ENCODE results near the gene EFCAB3.
"Not testable (repeated sequence)": the region's sequence is repeated elsewhere in the genome, so short reads cannot be mapped to it uniquely, and the experiment has no call there.

EFCAB3 gene

DNA sequence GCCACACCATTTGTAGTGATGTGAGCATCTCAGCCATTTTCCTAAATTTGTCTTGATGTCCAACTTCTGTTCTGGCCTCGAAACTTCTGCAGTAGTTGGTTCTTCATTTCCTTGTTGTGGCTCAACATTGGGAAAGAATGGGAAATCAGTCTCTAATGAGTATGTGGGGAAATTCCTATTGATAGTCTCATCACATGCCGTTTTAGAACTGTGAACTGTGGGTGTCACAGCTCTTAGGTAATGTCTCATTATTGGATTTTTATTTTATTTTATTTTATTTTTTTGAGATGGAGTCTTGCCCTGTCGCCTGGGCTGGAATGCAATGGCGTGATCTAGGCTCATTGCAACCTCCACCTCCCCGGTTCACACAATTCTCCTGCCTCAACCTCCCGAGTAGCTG lies 60.8 kb downstream of the EFCAB3 start:
- not testable (repeated sequence) for DNase-seq (ENCODE audit: low spot score); H3K4me1 Mint-ChIP-seq (ENCODE audit: low read depth); H3K9me3 Mint-ChIP-seq; H3K27me3 Mint-ChIP-seq (ENCODE audit: low read depth); H3K27ac Mint-ChIP-seq; H3K4me3 Mint-ChIP-seq
- peaks cover 25% of the 10 kb centered on the region for H3K36me3 Mint-ChIP-seq (ENCODE audit: low read depth)

DNA sequence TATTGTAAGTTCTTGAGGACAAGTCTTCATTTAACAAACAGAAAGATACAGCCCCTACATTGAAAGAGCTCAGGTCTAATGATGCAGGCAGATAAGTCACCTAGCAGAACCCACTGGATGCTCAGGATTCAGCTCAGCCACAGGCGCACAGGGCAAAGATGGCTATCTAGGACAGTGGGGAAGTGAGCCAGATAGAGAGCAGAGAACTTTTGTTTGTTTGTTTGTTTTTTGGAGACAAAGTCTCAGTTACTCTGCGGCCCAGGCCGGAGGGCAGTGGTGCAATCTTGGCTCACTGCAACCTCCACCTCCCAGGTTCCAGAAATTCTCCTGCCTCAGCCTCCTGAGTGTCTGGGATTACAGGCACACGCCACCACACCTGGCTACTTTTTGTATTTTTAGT lies 63.7 kb downstream of the EFCAB3 start:
- H3K36me3 Mint-ChIP-seq (ENCODE audit: low read depth): peaks cover 34% of the 10 kb centered on the region

DNA sequence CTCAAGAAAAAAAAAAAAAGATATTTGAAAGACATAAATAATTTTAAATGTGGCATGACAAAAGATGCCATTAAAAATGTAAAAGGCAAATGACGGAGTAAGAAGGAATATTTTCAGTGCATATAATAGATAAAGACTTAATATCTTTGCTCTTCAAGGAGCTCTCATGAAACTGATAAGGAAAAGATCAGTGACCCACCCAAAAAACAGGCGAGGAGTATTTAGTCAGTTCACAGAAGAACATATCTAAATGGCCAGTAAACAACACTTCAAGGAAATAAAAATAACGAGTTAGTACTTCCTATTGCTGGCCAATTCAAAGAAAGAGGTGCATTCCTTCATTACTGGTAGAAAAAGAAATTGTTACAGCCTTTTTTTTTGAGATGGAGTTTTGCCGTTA lies 65.4 kb downstream of the EFCAB3 start:
- H3K27ac Mint-ChIP-seq; H3K9me3 Mint-ChIP-seq; H3K4me1 Mint-ChIP-seq (ENCODE audit: low read depth); H3K4me3 Mint-ChIP-seq; H3K27me3 Mint-ChIP-seq (ENCODE audit: low read depth); DNase-seq (ENCODE audit: low spot score): not testable (repeated sequence)
- H3K36me3 Mint-ChIP-seq (ENCODE audit: low read depth): peaks cover 29% of the 10 kb centered on the region

More for the DNA sequence above, 63.7 kb downstream of the EFCAB3 start:
- H3K27ac Mint-ChIP-seq: no peak overlapping the region
- H3K4me3 Mint-ChIP-seq: no peak overlapping the region
- H3K9me3 Mint-ChIP-seq: no peaks in the 10 kb centered on the region
- H3K27me3 Mint-ChIP-seq (ENCODE audit: low read depth): no peaks in the 10 kb centered on the region
- no peaks in the 10 kb centered on the region for H3K4me1 Mint-ChIP-seq (ENCODE audit: low read depth)
- DNase-seq (ENCODE audit: low spot score): no peak

DNA sequence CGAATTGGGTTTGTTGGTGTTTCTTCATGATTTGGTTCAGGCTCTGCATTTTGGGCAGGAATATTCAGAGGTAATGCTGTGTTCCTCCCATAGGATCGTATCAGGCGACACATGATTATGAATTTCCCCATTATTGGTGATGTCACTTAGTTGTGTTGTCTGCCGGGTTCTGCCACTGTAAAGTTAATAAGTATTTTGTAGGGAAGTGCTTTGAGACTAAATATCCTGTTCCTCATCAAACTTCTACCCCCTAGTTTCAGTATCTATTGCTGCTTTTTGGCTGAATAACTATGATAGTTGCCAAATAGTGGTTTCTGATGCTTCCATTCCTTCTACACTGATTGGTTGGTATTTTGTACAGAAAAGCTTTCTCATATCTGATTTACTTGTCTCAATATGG lies 71.8 kb downstream of the EFCAB3 start:
- DNase-seq (ENCODE audit: low spot score); H3K27me3 Mint-ChIP-seq (ENCODE audit: low read depth); H3K4me1 Mint-ChIP-seq (ENCODE audit: low read depth); H3K27ac Mint-ChIP-seq; H3K9me3 Mint-ChIP-seq; H3K4me3 Mint-ChIP-seq: not testable (repeated sequence)
- peaks cover 14% of the 10 kb centered on the region for H3K36me3 Mint-ChIP-seq (ENCODE audit: low read depth)

DNA sequence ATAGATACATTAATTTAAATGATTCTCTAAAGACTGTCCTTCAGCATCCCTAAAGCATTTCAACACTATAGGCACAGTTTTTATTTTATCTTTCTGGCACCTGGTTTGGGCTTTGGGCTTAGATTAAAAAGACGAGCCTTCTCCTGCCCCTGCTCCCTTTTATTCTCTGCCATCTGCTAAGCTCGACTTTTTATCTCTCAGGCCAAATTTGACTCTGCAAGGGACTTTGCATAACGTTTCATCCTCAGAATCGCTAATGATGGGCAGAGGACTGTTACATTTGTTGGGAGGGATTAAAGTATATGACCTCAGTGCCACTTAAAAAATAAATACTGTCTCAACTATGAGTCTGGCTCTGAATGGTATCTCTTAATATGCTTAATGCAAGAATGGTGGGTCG lies 72.7 kb downstream of the EFCAB3 start:
- H3K4me3 Mint-ChIP-seq; H3K9me3 Mint-ChIP-seq; DNase-seq (ENCODE audit: low spot score); H3K27me3 Mint-ChIP-seq (ENCODE audit: low read depth); H3K36me3 Mint-ChIP-seq (ENCODE audit: low read depth); H3K27ac Mint-ChIP-seq; H3K4me1 Mint-ChIP-seq (ENCODE audit: low read depth): not testable (repeated sequence)

DNA sequence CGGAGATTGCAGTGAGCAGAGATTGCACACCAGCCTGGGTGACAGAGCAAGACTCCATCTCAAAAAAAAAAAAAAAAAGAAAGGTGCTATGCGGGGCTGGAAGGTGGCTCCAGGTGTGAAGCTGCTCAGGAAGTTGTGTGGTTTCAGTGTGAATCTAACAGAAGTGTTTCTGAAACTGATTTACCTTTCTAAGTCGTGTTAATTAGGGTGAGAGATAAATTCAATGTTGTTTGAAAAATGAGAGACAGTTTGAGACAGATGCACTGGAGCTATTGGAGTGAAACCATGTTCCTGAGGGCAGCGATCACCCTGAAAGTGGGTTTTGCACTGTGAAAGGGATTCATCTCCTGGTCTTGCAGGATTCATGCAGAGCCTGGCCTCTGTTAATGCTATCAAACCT lies 73.3 kb downstream of the EFCAB3 start:
- not testable (repeated sequence) for H3K4me3 Mint-ChIP-seq; H3K27me3 Mint-ChIP-seq (ENCODE audit: low read depth); H3K36me3 Mint-ChIP-seq (ENCODE audit: low read depth); DNase-seq (ENCODE audit: low spot score); H3K9me3 Mint-ChIP-seq
- Mint-ChIP-seq H3K4me1 (ENCODE audit: low read depth) (peaks cover 10% of the 10 kb centered on the region), H3K27ac (peak overlapping the region; percentile 15)

DNA sequence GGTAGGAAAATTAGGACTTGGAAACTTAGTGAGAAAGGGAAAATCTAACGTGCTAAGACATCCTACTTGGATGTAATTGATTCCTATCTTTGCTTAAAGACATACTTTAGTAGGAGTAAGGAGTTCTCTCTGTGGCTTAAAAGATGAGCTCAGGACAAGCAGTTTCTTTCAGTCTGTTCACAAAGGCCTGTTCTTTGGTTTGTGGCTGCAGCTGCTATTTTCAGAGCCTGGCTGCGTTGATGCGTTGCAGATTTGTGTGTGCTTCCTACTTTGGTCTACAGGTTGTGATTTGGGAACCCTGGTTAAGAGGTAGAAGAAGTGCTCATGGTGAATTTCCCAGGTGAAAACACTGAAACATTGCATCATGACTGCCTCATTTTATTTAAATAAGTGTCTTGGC lies 73.8 kb downstream of the EFCAB3 start:
- not testable (repeated sequence) for DNase-seq (ENCODE audit: low spot score); H3K9me3 Mint-ChIP-seq; H3K4me3 Mint-ChIP-seq; H3K36me3 Mint-ChIP-seq (ENCODE audit: low read depth); H3K27ac Mint-ChIP-seq; H3K27me3 Mint-ChIP-seq (ENCODE audit: low read depth)
- H3K4me1 Mint-ChIP-seq (ENCODE audit: low read depth): peaks cover 11% of the 10 kb centered on the region

DNA sequence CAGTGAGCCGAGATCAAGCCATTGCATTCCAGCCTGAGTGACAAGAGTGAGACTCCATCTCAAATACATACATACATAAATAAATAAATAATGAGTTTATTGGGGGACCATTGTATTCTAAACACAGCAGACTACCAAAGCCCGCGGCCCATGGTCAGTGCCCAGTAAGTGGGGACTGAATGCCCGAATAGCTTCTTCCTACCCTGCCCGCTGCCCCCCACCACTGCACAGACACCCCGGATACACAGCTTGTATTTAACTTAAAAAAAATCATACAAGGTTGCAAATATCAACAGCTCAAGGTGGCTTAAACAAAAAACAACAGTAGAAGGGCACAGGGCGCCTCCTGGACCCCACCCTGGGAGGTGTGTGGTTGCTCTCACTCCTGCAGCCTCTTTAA lies 75.7 kb downstream of the EFCAB3 start:
- no peak overlapping the region for H3K4me3 Mint-ChIP-seq

DNA sequence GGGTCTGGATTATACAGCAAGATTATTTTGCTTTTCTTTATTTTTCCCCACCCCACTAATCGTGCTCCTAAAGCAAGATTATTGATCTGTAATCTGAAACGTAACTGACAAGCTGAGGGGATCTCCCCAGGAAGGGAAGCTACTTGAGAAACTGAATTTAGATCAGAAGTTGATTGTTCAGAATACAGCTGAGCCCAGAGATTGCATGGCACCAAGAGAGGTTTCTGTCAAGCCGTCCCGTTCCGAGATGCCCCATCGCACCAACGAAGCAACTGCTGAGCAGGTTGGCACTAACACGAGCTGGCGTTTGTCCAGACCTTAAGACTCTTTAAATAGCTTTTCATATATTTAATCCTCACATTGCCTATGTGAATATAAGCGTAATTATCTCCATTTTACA lies 78.1 kb downstream of the EFCAB3 start:
- H3K4me1 Mint-ChIP-seq (ENCODE audit: low read depth): peaks cover 11% of the 10 kb centered on the region
- H3K27me3 Mint-ChIP-seq (ENCODE audit: low read depth); DNase-seq (ENCODE audit: low spot score); H3K9me3 Mint-ChIP-seq; H3K36me3 Mint-ChIP-seq (ENCODE audit: low read depth); H3K27ac Mint-ChIP-seq; H3K4me3 Mint-ChIP-seq: not testable (repeated sequence)

More for the DNA sequence above, 75.7 kb downstream of the EFCAB3 start:
- Mint-ChIP-seq H3K4me1 (ENCODE audit: low read depth) (peaks cover 11% of the 10 kb centered on the region), H3K36me3 (ENCODE audit: low read depth) (peaks cover 4% of the 10 kb centered on the region), H3K27me3 (ENCODE audit: low read depth) (peaks cover 2% of the 10 kb centered on the region), H3K27ac (no peak overlapping the region), H3K9me3 (no peaks in the 10 kb centered on the region)
- no peak for DNase-seq (ENCODE audit: low spot score)

DNA sequence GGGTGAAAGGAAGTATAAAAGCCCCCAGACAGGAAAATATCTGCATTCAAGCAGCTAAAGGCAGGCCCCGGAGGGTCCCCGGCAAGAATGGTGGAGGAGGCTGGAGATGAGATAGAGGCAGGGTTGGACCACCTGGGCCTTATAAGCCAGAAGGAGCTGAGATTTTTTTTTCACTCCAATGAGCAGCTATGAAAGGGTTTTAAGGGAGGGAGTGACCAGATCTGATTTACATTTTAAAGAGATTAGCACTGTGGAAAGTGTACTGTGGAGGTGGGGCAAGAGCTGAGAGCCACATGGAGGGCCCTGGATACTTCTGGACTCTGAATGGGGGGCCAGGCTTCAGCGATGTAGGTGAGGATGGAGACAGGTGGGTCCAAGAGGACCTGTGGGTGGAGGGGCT lies 84.1 kb downstream of the EFCAB3 start:
- not testable (repeated sequence) for H3K36me3 Mint-ChIP-seq (ENCODE audit: low read depth); H3K9me3 Mint-ChIP-seq; DNase-seq (ENCODE audit: low spot score); H3K27me3 Mint-ChIP-seq (ENCODE audit: low read depth); H3K27ac Mint-ChIP-seq; H3K4me3 Mint-ChIP-seq; H3K4me1 Mint-ChIP-seq (ENCODE audit: low read depth)

DNA sequence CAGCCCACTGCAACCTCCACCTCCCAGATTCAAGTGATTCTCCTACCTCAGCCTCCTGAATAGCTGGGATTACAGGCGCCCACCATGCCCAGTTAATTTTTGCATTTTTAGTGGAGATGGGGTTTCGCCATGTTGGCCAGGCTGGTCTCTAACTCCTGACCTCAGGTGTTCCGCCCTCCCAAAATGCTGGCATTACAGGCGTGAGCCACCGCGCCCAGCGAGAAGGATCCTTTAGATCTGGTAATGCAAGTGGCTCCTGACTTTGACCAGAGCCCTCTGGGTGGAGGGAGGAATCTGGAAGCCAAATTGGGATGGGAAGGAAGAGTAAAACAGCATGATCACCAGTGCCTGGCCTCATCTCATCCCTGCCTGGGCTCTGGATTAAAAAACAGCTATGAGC lies 84.9 kb downstream of the EFCAB3 start:
- not testable (repeated sequence) for H3K4me1 Mint-ChIP-seq (ENCODE audit: low read depth); DNase-seq (ENCODE audit: low spot score); H3K9me3 Mint-ChIP-seq; H3K27ac Mint-ChIP-seq; H3K4me3 Mint-ChIP-seq; H3K27me3 Mint-ChIP-seq (ENCODE audit: low read depth); H3K36me3 Mint-ChIP-seq (ENCODE audit: low read depth)
